GM19463 (cell line): Measurements from ENCODE around the gene ERMP1.
"Not testable (repeated sequence)": the region's sequence is repeated elsewhere in the genome, so short reads cannot be mapped to it uniquely, and the experiment has no call there.

Experiments used
- ATAC-seq: cut with Tn5 transposase; IDR thresholded peaks from one replicate; pipeline ENCODE4 v1.9.1; 2021; ENCODE audit warnings: mild to moderate bottlenecking, moderate library complexity; ENCODE audit not compliant: unreplicated experiment

Gene ERMP1

GRCh38 chr9:5784526-5785315 lies 48.2 kb downstream of the ERMP1 start:
- no peak for ATAC-seq

- no peak for ATAC-seq
These were observed 48.9 kb downstream of the ERMP1 start for GRCh38 chr9:5783982-5784381.

GRCh38 chr9:5783420-5783819 lies 49.5 kb downstream of the ERMP1 start:
- ATAC-seq: not testable (repeated sequence)

GRCh38 chr9:5779705-5780218 lies 53.2 kb downstream of the ERMP1 start:
- ATAC-seq: not testable (repeated sequence)

- no peak for ATAC-seq
These were observed 54.1 kb downstream of the ERMP1 start for GRCh38 chr9:5778805-5779204.

GRCh38 chr9:5773324-5773999 lies 59.5 kb downstream of the ERMP1 start:
- no peak for ATAC-seq

GRCh38 chr9:5767968-5768932 lies 64.7 kb downstream of the ERMP1 start:
- peak; percentile 64 for ATAC-seq

- ATAC-seq: peak; percentile 76
These were observed 68.6 kb downstream of the ERMP1 start for GRCh38 chr9:5764130-5764868.

GRCh38 chr9:5762421-5762820 lies 70.5 kb downstream of the ERMP1 start:
- no peak for ATAC-seq

- ATAC-seq: no peak
These were observed 72.6 kb downstream of the ERMP1 start for GRCh38 chr9:5760338-5760737.

- ATAC-seq: no peak
These were observed 76.3 kb downstream of the ERMP1 start for GRCh38 chr9:5756633-5757032.

- no peak for ATAC-seq
These were observed 82.3 kb downstream of the ERMP1 start for GRCh38 chr9:5750569-5750968.

- no peak for ATAC-seq
These were observed 83.6 kb downstream of the ERMP1 start for GRCh38 chr9:5749306-5749705.

GRCh38 chr9:5748438-5748837 lies 84.5 kb downstream of the ERMP1 start:
- ATAC-seq: no peak

- no peak for ATAC-seq
These were observed 89.8 kb downstream of the ERMP1 start for GRCh38 chr9:5743109-5743508.

GRCh38 chr9:5736563-5737346 lies 96.2 kb downstream of the ERMP1 start:
- no peak for ATAC-seq

GRCh38 chr9:5735072-5735471 lies 97.8 kb downstream of the ERMP1 start:
- ATAC-seq: no peak
